HepG2 (cell line): ENCODE results near the gene SPINK4. TPM values are rescaled to one million over a fixed set of nuclear protein-coding genes. Genes with fewer than 3 reads are reported as not detected.

Source experiments
- ATAC-seq: fragments of 200-7000 bp; cut with Tn5 transposase; 3 replicates; pipeline ENCODE4 v1.9.1; 2020; ENCODE audit warnings: mild to moderate bottlenecking, moderate library complexity
- BruUV-seq: library from RNA; stranded (reverse); fragments of 400-500 nt; replicated peaks from 2 replicates; lab custom pipeline; 2021; lab: Mats Ljungman, UMichigan
- CTCF ChIA-PET: fragments of 300-600 bp; formaldehyde crosslinking; extraction: SDS; loops from one replicate; lab custom pipeline; 2021; ENCODE audit warnings: low total read pairs, inconsistent platforms, low intra/inter-chr PET ratio; lab: Yijun Ruan, JAX
- POLR2A ChIA-PET: fragments of 350-600 bp; sonication (Branson Sonifier 250); formaldehyde crosslinking; loops from one replicate; lab custom pipeline; 2020; ENCODE audit warnings: antibody characterized with exemption, inconsistent platforms; lab: Yijun Ruan, JAX
- DNase-seq: peaks from one replicate; pipeline ENCODE4 v3.0.0-alpha.2; 2015; ENCODE audit warnings: low spot score
- FAIRE-seq: peaks from 3 replicates; lab custom pipeline; 2011; peaks lifted over from hg19 to GRCh38; lab: Jason Lieb, UNC
- H2AFZ ChIP-seq: one replicate; pipeline ENCODE4 v1.6.1; 2011; ENCODE audit warnings: low read length, inconsistent platforms
- H3K27ac ChIP-seq: fragments of 300-600 bp; 3 replicates; pipeline ENCODE4 v1.8.0; 2011; ENCODE audit warnings: mixed run types, mild to moderate bottlenecking, mixed read lengths, low read length, inconsistent platforms; ENCODE audit not compliant: insufficient read depth; ENCODE audit errors: extremely low read length
- H3K27me3 ChIP-seq, 2 experiments: fragments of 200-600 bp in 1 of 2; 2 replicates in 1 of 2; 3 replicates in 1 of 2; pipeline versions ENCODE4 v1.6.0 to v1.8.0; 2011; ENCODE audit warnings: low read length in 2 of 2, mild to moderate bottlenecking in 2 of 2, moderate library complexity in 2 of 2, inconsistent platforms in 1 of 2; ENCODE audit not compliant: insufficient read depth in 2 of 2, control insufficient read depth in 1 of 2
- H3K36me3 ChIP-seq, 2 experiments: fragments of 200-600 bp in 1 of 2; replicated peaks in 1 of 2; 2 replicates in 1 of 2; 3 replicates in 1 of 2; pipeline versions ENCODE4 v1.5.1 to v1.8.0; 2011; ENCODE audit warnings: low read length in 2 of 2, inconsistent platforms in 1 of 2; ENCODE audit not compliant: insufficient read depth in 2 of 2, control insufficient read depth in 1 of 2
- H3K4me1 ChIP-seq: 2 replicates; pipeline ENCODE4 v1.5.1; 2012; ENCODE audit warnings: low read length, inconsistent platforms; ENCODE audit not compliant: insufficient read depth
- H3K4me2 ChIP-seq: 2 replicates; pipeline ENCODE4 v1.6.0; 2011; ENCODE audit warnings: low read depth, low read length, inconsistent platforms
- H3K4me3 ChIP-seq, 3 experiments: fragments of 200-600 bp in 1 of 3; sonication (generic), shearing (Covaris generic) in 1 of 3; replicated peaks in 1 of 3; 2 replicates each; pipeline ENCODE4 v1.5.1; 2011 to 2016; ENCODE audit warnings: low read length in 3 of 3, inconsistent platforms in 2 of 3, low read depth in 2 of 3, mild to moderate bottlenecking in 2 of 3, control low read depth in 1 of 3, mixed read lengths in 1 of 3; ENCODE audit not compliant: insufficient read depth in 1 of 3
- H3K79me2 ChIP-seq: one replicate; pipeline ENCODE4 v1.6.1; 2011; ENCODE audit warnings: low read length, inconsistent platforms; ENCODE audit not compliant: insufficient read depth
- H3K9ac ChIP-seq: 2 replicates; pipeline ENCODE4 v1.6.0; 2011; ENCODE audit warnings: mild to moderate bottlenecking, low read depth, low read length, inconsistent platforms; ENCODE audit not compliant: insufficient read depth
- H3K9me3 ChIP-seq: 2 replicates; pipeline ENCODE4 v1.5.1; 2012; ENCODE audit warnings: mild to moderate bottlenecking, low read length
- H4K20me1 ChIP-seq: 2 replicates; pipeline ENCODE4 v1.6.0; 2011; ENCODE audit warnings: inconsistent platforms, mild to moderate bottlenecking, low read length, moderate library complexity; ENCODE audit not compliant: insufficient read depth
- ARHGAP35 ChIP-seq: sonication (generic); formaldehyde crosslinking; IDR thresholded peaks from 2 replicates; pipeline ENCODE4 v1.9.0; 2022; ENCODE audit warnings: mild to moderate bottlenecking, inconsistent platforms, moderate library complexity, missing genetic modification reagents, borderline replicate concordance
- BRCA1 ChIP-seq: sonication (generic); formaldehyde crosslinking; IDR thresholded peaks from 2 replicates; pipeline ENCODE4 v1.4.0; 2020; ENCODE audit warnings: missing genetic modification reagents
- CBX2 ChIP-seq, 2 experiments: fragments of 200-600 bp in 1 of 2; sonication (generic); formaldehyde crosslinking in 1 of 2; IDR thresholded peaks; 2 replicates each; pipeline versions ENCODE4 v1.7.0 to v1.8.1; 2018 to 2022; ENCODE audit warnings: low read depth in 2 of 2, low read length in 1 of 2, mild to moderate bottlenecking in 1 of 2, missing genetic modification reagents in 1 of 2
- GABPB1 ChIP-seq: IDR thresholded peaks from 2 replicates; pipeline ENCODE4 v1.6.1; 2016; ENCODE audit warnings: mild to moderate bottlenecking, missing genetic modification reagents, moderate library complexity, missing compliant biosample characterization
- MXD4 ChIP-seq: IDR thresholded peaks from 2 replicates; pipeline ENCODE4 v1.6.1; 2016; ENCODE audit warnings: mild to moderate bottlenecking, missing biosample characterization, missing genetic modification reagents
- NR2F2 ChIP-seq: IDR thresholded peaks from 2 replicates; pipeline ENCODE4 v1.6.1; 2012; ENCODE audit warnings: low read depth, inconsistent platforms, borderline replicate concordance
- ZBTB4 ChIP-seq: sonication (generic); formaldehyde crosslinking; IDR thresholded peaks from 2 replicates; pipeline ENCODE4 v1.4.0; 2020; ENCODE audit warnings: missing genetic modification reagents, mild to moderate bottlenecking, borderline replicate concordance
- ZFP41 ChIP-seq: sonication (generic); formaldehyde crosslinking; IDR thresholded peaks from 2 replicates; pipeline ENCODE4 v1.4.0; 2020; ENCODE audit warnings: mild to moderate bottlenecking, missing genetic modification reagents, borderline replicate concordance
- ZFX ChIP-seq: sonication (generic); formaldehyde crosslinking; IDR thresholded peaks from 2 replicates; pipeline ENCODE4 v1.4.0; 2020; ENCODE audit warnings: mild to moderate bottlenecking, low read depth, missing genetic modification reagents, moderate library complexity
- ZNF354B ChIP-seq: sonication (generic); formaldehyde crosslinking; IDR thresholded peaks from 2 replicates; pipeline ENCODE4 v1.8.0; 2022; ENCODE audit warnings: mild to moderate bottlenecking, missing genetic modification reagents
- ZNF580 ChIP-seq: IDR thresholded peaks from 2 replicates; pipeline ENCODE4 v1.6.1; 2016; ENCODE audit warnings: low read depth, borderline replicate concordance
- WGBS: methylation state at CpG from one replicate; pipeline ENCODE4 v1.1.6; 2017; ENCODE audit warnings: low lambda C conversion rate; 5-methylcytosine and 5-hydroxymethylcytosine counted together
- in situ Hi-C: cut with HindIII; loops from 2 replicates; pipeline ENCODE4 v1.10.0; 2017; ENCODE audit warnings: low pct_unique_long_range_greater_than_20kb; ENCODE audit not compliant: extremely low pct_ligation_motif_present
- intact Hi-C: fragments of 100-400 bp; cut with micrococcal nuclease; formaldehyde crosslinking; loops from one replicate; pipeline ENCODE4 v1.10.0; 2022; ENCODE audit not compliant: unreplicated experiment
- polyA plus RNA-seq, 8 experiments: library from polyadenylated mRNA; depleted of rRNA in 3 of 8; stranded (reverse) in 7 of 8; unstranded in 1 of 8; fragments of >200 nt; fragmentation: Illumina TruSeq in 4 of 8; extraction: Trizol in 4 of 8; gene quantifications; 2 replicates each; pipeline versions ENCODE4 v1.2.1 to v1.2.3, GENCODE V29; 2011 to 2016; ENCODE audit warnings: low read depth in 4 of 8, missing spikeins in 1 of 8, mixed read lengths in 1 of 8; ENCODE audit not compliant: insufficient read depth in 1 of 8
- total RNA-seq, 5 experiments: library from RNA; depleted of rRNA; stranded (reverse); fragments of >200 nt; fragmentation: Illumina TruSeq; extraction: Trizol; gene quantifications; 2 replicates each; pipeline ENCODE4 v1.2.3, GENCODE V29; 2016; ENCODE audit warnings: low read depth in 1 of 5

Gene SPINK4
- total and polyA plus RNA-seq, 2 of the 13 experiments (the other 11 are each of a cell fraction or from before 2014, with no cell fraction given) = 0.53 to 3.4 TPM

- DNase-seq (no peak), FAIRE-seq (no peak), ATAC-seq (no peak)
- H3K36me3 ChIP-seq = peaks cover 21 to 70% of the 10 kb centered on the region in 2 experiments
- no peak overlapping the region for H3K4me3 ChIP-seq
- POLR2A ChIA-PET = no interaction called here
- no peak overlapping the region for H3K9ac ChIP-seq
- H3K79me2 ChIP-seq = peaks cover 2% of the 10 kb centered on the region
- intact Hi-C loops (no loop called here), in situ Hi-C loops (no loop called here)
- TF ChIP-seq CBX2 (IDR thresholded peaks at IDR 0.05; ENCODE audit: low read depth, low read length) (no peak), CBX2 (CRISPR knock-in tag; IDR thresholded peaks at IDR 0.05; ENCODE audit: low read depth) (no peak), GABPB1 (CRISPR knock-in tag) (no peak), ARHGAP35 (CRISPR knock-in tag) (no peak), ZFP41 (CRISPR knock-in tag) (no peak)
- no peaks in the 10 kb centered on the region for H3K4me1 ChIP-seq
- H4K20me1 ChIP-seq = no peaks in the 10 kb centered on the region
- CTCF ChIA-PET = no interaction called here
- no peak overlapping the region for H3K27ac ChIP-seq
- no peak overlapping the region for H3K4me2 ChIP-seq
- WGBS = 86% methylated on average over 3 of the region's 3 CpGs
- no peaks in the 10 kb centered on the region for H3K9me3 ChIP-seq
- H2AFZ ChIP-seq = no peak overlapping the region
- H3K27me3 ChIP-seq = no peaks in the 10 kb centered on the region
- no TSS peak for BruUV-seq
Observed at GRCh38 chr9:33273266-33273971, 33.5 kb downstream of the SPINK4 start.

GRCh38 chr9:33273972-33274328 lies 34.0 kb downstream of the SPINK4 start:
- TF ChIP-seq MXD4 (CRISPR knock-in tag) (no peak), ZNF580 (CRISPR knock-in tag) (no peak), BRCA1 (CRISPR knock-in tag) (no peak), ZNF354B (CRISPR knock-in tag) (no peak), NR2F2 (no peak), ZBTB4 (CRISPR knock-in tag) (no peak), ZFX (CRISPR knock-in tag) (no peak)
- TF ChIP-seq, all 625 proteins: peak for 0
- no peak overlapping the region for H3K4me2 ChIP-seq
- ChIA-PET CTCF (no interaction called here), POLR2A (no interaction called here)
- peaks cover 22 to 75% of the 10 kb centered on the region in 2 experiments for H3K36me3 ChIP-seq
- peaks cover 2% of the 10 kb centered on the region for H3K79me2 ChIP-seq
- H3K27me3 ChIP-seq = no peaks in the 10 kb centered on the region
- no peak overlapping the region for H3K9ac ChIP-seq
- DNase-seq = no peak
- H3K4me3 ChIP-seq = no peak overlapping the region
- H4K20me1 ChIP-seq = no peaks in the 10 kb centered on the region
- no peak for FAIRE-seq
- no peak overlapping the region for H3K27ac ChIP-seq
- BruUV-seq = no TSS peak
- H2AFZ ChIP-seq = no peak overlapping the region
- in situ Hi-C loops = no loop called here
- no peaks in the 10 kb centered on the region for H3K9me3 ChIP-seq
- intact Hi-C loops = no loop called here
- H3K4me1 ChIP-seq = no peaks in the 10 kb centered on the region
- 98% methylated on average over 2 of the region's 2 CpGs for WGBS
- no peak for ATAC-seq
